Retina (tissue), 1 donor: ENCODE results near the gene SLC28A1.

Source experiments
- DNase-seq: peaks from one replicate; pipeline ENCODE4 v3.0.0-alpha.2; 2016

The SLC28A1 gene

GRCh38 chr15:84887938-84888337, 3.5 kb downstream of the SLC28A1 start:
- DNase-seq = no peak

GRCh38 chr15:84888639-84889038, 4.2 kb downstream of the SLC28A1 start:
- no peak for DNase-seq

- no peak for DNase-seq
Measured at GRCh38 chr15:84889313-84889990, 5.0 kb downstream of the SLC28A1 start.

- DNase-seq = no peak
Measured at GRCh38 chr15:84889991-84890669, 5.7 kb downstream of the SLC28A1 start.

DNA sequence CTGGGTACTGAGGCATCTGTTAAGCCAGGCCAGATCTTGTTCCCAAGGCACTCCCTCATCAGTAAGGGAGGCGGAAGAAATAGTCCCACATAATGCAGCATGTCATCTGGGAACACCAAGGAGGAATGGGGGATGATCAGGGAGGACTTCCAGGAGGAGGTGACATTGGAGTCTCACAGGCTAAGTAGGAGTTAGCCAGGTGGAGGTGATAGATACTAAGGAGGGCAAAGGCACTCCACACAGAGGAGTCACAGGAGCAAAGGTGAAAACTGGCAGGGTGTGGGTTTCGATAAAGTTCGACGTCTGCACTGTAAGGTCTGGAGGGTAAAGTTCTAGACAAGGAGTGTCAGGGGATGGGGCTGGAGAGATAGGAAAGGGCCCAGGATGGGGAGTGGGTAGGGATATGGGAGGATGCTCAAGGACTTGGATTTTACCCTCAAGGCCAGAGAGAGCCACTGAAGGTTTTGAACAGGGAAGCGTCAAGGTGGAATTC, 6.3 kb downstream of the SLC28A1 start:
- no peak for DNase-seq

- no peak for DNase-seq
Measured at GRCh38 chr15:84891339-84891738, 6.9 kb downstream of the SLC28A1 start.

DNA sequence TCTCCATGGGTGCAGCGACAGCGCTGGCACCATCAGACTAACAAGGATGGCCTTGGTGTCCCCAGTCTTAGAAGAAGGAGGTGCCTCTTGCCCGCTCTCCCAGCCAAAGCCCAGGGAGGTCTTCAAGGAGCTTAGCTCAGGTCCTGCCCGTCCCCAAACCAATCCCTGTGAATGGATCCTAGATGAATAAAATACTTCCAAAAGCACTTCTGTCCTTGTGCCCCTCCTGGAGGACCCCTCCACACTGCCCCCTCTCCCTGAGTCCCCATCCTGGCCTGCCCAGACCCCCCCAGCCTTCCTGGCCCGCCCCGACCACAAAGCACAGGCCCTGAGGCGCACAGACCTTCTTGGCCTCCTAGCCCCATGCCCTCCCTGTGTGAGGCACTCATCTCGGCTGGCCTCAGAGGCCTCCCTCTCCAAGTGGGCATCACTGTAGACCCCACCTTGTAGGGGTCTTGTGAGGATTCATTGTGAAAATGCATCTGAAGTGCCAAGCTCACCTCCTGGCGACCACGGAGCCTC, 8.4 kb downstream of the SLC28A1 start:
- no peak for DNase-seq

DNA sequence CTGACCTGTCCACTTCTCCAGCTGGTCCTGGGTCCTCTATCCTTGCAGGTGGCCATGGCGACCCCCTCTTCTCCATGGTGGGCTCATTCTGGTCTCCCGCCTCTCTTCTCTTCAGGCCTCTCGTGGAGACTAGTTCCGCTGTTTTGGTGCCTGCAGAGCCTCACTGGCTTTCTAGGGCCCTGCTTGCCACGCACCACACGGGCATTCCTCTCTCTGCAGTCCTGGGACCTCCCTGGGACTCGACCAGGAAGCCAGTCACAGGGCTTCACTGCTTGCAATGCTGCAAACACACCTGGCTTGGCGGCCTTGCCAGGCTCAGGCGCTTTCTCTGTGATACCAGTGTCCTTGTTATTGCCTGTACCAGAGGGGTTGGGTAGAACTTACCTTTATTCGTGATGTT, 9.1 kb downstream of the SLC28A1 start:
- no peak for DNase-seq

DNA sequence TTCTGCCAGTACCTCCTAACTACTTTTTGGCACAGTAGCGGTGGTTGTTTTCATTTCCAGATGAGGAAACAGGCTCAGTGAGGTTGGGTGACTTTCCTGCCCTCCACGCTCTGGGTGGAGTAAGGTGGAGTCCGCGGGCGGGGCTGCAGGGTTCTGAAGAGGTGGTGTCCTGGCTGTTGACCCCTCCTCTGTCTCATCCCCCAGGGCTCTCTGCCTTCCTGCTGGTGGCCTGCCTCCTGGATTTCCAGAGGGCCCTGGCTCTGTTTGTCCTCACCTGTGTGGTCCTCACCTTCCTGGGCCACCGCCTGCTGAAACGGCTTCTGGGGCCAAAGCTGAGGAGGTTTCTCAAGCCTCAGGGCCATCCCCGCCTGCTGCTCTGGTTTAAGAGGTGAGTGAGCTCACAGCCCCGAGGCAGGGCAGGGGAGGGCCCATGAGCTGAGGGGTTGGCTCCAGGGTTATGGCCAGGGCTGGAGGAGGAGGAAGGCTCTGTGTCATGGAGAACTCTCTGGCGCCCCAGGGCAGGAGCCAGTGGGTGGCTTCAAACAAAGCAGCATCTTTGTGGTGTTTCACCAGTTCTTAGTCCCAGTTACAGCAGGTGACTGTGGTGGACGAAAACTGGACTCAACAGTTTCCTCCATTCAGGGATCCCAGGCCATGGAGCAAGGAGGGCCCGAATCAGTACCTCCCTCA, 10.4 kb downstream of the SLC28A1 start:
- DNase-seq = no peak

DNA sequence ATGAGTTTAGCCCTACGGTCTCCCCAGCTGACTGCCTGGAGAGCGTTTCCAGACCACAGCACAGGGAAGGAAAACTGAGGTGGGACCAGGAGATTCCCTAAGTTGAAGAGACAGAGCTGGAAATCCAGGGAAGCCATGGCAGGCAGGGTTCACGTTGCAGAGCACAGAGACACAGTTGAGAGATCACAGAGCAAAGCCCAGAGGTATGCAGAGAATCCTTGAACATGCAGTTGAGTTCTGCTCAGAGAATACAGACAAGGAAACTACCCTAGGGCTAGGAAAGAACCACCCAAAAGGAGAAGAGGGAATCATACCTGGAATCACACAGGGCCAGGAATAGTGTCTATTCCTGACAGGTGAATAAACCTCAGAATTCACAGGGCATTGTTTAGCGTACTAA, 14.3 kb downstream of the SLC28A1 start:
- DNase-seq = no peak

GRCh38 chr15:84899750-84900149, 15.3 kb downstream of the SLC28A1 start:
- DNase-seq = no peak

DNA sequence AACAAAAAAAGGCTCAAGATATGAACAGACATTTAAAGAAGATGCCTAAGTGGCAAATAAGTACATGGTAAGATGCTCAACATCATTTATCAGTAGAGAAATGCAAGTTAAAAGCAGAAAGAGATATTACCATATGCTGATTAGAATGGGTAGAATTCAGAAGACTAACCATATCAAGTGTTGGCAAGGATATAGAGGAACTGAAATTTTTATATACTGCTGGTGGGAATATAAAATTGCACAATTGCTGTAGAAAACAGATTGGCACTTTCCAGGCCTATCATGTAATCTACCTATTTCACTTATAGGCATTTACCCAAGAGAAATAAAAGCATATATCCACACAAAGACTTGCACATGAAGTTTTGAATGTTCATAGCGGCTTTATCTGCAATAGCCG, 17.1 kb downstream of the SLC28A1 start:
- DNase-seq = no peak

- no peak for DNase-seq
Measured at GRCh38 chr15:84903751-84904150, 19.3 kb downstream of the SLC28A1 start.

DNA sequence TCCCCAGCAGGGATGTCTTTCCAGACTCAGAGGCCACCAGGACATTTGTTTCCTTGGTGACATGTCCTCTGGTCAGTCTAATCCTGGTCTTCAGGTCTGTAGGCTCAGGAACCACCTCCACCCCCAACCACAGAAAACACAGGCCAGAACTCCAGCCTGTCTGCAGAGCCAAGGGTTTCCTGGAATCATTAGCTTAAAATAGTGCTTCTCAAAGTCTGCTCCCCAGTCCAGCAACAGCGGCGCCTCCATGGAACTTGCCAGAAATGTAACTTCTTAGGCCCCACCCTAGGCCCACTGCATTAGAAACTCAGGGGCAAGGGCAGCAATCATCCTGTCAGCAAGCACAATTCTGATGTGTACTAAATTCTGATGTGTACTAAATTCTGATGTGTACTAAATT, 20.0 kb downstream of the SLC28A1 start:
- DNase-seq = no peak

DNA sequence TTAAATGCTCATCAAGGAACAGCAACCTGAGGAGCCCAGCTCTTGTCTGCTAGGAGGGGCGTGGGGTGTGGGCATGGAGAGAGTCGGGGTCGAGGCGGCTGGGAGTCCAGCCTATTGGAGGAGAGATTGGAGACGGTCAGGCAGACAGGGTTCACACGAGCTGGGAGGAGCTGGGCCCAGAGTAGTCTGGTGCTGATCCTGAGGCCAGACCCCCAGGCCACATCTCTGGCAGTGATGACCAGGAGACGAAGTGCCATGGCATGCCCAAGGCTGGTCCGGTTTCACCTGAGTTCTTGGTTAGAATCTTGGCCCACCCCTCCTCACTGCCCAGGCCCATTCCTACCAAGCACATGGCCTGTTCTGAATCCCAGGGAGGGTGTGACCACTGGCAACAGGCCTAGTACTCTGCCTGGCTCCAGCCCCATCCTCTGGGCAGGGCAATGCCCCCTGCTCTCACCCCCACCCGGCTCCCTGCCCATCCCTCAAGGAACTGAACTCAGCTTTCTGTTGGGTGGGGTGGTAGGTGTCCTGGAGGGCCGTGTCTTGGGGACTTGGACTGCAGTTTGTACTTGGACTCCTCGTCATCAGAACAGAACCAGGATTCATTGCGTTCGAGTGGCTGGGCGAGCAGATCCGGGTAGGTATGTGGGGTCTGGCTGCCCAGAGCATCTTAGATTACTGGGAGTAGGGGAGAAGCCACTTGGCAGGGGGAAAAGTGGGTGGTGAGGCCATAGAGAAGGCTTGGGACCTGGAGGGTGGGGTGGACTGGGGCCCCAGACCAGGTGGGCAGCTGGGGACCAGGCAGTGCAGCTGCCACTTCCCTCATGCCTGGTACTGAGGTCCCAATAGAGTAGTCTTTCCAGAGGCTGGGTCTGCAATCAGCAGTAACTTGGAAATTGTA, 20.8 kb downstream of the SLC28A1 start:
- no peak for DNase-seq

DNA sequence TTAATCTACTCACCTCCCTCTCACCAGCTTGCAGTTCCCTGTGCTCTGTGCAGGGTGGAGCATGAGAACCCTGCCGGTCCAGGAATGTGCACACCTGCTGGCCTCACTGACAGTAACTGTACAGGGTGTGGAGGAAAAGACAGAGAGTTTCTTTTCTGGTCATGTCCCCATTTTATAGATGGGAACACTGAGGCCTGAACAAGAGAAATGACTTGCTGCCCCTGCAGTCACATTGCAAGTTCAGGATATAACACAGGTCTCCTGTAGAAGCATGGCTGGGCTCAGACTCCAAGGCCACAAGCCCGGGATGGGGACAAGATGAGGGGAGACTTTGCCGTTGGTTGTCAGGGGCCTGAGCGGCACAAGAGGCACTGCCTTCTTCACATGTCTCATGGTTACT, 23.3 kb downstream of the SLC28A1 start:
- no peak for DNase-seq

DNA sequence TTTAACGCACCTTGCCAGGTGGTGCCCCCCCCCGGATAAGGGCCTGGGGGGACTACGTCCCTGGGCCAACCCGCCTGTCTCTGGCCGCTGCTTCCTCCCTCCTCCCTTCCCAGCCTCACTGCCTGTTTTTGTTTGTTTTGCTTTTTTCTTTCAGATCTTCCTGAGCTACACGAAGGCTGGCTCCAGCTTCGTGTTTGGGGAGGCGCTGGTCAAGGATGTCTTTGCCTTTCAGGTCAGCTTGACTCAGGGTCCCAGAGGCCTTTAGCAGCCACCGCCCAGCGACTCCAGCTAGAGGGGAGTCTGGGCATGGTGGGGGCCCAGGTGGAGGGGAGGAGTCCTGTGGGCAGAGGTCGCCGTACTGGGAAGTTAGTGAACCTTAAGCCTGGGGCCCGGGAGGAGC, 24.1 kb downstream of the SLC28A1 start:
- DNase-seq = no peak

DNA sequence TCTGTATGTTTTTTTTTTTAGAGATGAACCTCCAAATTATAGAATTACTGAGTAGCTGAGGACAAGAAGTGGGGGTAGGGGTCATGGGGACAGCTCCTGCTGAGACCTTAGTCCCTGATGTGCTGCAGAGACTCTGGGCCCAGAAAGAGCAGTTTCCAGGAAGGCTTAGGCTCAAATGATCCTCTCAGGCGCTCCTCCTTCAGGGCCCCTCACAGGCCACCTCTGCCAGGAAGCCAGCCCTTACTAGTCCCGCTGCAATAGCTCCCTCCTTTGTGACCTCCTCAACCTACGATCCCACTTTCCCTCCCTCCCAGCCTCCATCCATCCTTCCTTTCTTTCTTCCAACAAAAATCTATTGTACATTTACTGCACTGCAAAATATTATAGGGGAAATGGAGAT, 24.6 kb downstream of the SLC28A1 start:
- no peak for DNase-seq

DNA sequence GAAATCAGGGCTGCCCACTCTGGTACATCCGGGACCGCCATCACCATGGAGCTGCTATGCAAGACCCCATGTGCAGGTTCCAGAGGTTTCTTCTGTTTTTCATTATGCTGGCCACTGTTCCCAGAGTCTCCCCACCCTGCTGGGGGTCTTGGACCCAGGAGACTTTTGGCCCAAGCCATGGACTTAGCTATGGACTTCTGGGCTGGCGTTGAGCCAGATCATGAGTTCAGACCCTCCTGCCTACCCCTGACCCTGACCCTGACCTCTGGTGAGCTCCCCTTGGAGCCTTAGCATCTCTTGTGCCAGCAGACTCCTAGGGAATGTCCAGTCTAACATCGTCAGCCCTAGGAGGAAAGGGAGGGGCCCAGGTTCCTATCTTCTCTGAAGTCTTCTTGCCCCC, 25.3 kb downstream of the SLC28A1 start:
- DNase-seq = no peak

GRCh38 chr15:84910928-84911623, 26.6 kb downstream of the SLC28A1 start:
- no peak for DNase-seq

- DNase-seq = no peak
Measured at GRCh38 chr15:84911879-84912660, 27.6 kb downstream of the SLC28A1 start.
